NCI-H345 treated with DMSO at 0.1 percent for 48 hours (cell line): ENCODE data around the gene TMEM123.

Experiments used
- DNase-seq: peaks from one replicate; lab custom pipeline; 2025; ENCODE audit not compliant: unreplicated experiment; lab: John Stamatoyannopoulos, UW

Gene TMEM123

DNA sequence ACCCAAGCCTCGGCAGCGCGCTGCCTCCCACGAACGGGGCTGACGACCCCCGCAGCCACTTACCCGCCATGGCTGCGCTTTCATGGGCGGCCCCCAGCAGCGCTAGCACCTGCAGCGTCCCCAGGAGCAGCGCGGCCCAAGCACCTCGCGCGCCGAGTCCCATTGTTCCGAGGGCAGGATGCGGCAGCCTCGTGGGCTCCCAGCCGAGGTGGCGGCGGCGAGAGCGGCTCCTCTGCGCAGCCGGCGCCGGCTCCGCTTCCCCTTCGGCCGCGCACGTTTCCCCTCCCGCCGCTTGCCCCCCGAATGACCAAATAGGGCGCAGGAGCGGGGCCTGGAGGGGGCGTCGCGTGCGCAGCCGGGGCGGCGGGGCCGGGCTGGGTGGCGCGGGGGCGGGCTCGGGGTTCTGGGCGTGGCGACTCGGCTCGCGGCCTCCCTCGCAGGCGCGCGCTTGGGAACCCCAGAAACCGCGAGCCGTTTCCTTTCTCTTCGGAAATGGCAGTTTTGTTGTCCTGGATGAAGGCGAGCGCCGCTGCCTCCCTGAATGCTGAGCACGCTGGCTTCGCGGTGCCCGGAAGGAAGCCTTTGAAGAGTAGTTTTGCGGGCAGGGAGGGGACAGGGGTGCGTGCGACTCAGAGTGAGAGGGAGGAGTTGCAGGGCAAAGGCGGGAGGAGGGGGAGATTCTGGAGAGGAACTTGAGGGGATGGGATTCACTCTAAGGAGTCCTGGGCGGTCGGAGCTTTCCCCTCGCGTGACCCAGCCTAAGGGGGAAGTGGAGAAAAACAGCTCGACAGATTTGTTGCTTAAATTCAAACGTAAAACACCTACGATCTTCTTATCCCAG lies at the start of gene TMEM123:
TMEM123 (minus strand) TSS at position 305 of the 841 bp plus-strand sequence; CDS start at position 163, 142 bp downstream.
- DNase-seq: peak; percentile 51

GRCh38 chr11:102500829-102501228 lies 48.3 kb upstream of the TMEM123 start:
- no peak for DNase-seq

- DNase-seq: no peak
Observed at GRCh38 chr11:102499931-102500330, 47.4 kb upstream of the TMEM123 start.

GRCh38 chr11:102499151-102499550 lies 46.6 kb upstream of the TMEM123 start:
- DNase-seq: no peak

DNA sequence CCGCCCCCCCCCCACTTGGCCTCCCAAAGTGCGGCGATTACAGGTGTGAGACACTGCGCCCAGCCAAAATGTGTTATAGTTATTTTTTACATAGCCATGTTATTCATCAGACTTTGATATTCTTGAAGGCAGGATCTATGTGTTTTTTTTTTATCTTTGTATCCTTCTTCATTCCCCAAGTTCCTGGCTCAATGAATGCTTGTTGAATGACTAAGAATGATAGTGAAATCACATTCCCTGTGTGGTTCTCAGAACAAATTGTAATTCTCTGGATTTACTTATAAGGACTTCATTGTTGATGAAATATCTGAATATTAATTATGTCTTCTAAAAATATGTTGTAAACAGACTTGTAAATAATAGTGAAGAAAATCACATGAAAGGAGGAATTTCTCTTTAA lies 44.5 kb upstream of the TMEM123 start:
- DNase-seq: no peak

- peak; percentile 85 for DNase-seq
Observed at GRCh38 chr11:102495161-102496042, 42.8 kb upstream of the TMEM123 start.

- no peak for DNase-seq
Observed at GRCh38 chr11:102494216-102494615, 41.7 kb upstream of the TMEM123 start.

- DNase-seq: no peak
Observed at GRCh38 chr11:102493524-102493923, 41.0 kb upstream of the TMEM123 start.

GRCh38 chr11:102491969-102492368 lies 39.4 kb upstream of the TMEM123 start:
- DNase-seq: no peak

- DNase-seq: no peak
Observed at GRCh38 chr11:102489186-102490145, 36.9 kb upstream of the TMEM123 start.

DNA sequence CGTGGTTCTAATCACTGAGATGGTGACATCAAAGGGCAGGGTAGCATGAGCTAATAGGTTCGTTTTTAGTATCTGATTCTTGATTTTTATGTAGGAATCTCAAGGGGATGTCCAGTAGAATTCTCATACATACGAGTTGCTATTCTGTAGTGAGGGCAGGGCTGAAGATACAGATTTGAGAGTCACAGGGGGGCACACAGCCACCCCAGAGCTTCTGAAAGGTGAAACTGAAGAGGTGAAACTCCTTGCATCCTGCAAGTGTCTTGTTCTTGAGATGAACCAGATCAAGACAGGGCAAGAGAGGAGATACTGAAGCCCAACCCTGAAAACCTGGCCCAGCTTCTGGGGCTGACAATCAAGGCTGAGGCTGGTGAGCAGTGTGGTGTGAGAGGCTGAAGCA lies 35.6 kb upstream of the TMEM123 start:
- no peak for DNase-seq

- no peak for DNase-seq
Observed at GRCh38 chr11:102487214-102487613, 34.6 kb upstream of the TMEM123 start.

- no peak for DNase-seq
Observed at GRCh38 chr11:102486584-102486983, 34.0 kb upstream of the TMEM123 start.

DNA sequence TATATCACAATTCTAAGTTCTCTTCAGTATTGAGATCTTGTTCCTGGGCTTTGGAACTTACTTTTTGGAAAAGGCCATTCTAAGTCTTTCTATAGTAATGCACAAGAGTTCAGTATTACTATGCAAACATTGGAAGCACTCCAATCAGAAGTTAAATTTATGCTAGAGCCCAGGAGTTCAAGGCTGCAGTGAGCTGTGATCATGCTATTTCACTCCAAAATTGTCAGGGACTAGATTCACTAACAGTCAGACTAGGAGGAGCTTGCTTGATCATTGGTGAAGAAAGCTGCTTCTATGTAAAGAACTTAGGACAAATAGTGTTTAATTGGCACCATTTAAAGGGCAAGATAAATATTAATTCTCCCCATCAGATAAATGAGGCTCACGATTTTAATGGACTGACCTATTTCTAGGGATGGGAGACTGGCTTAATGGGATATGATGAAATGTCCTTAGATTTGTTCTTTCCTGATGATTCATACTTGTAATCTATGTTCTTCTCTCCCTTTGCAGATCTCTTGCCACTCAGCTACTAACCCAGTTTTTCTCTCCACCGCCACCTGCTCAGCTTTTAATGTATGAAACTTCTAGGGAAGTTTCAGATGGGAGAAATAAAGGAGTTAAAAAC lies 32.6 kb upstream of the TMEM123 start:
- DNase-seq: no peak

- DNase-seq: no peak
Observed at GRCh38 chr11:102482433-102482832, 29.9 kb upstream of the TMEM123 start.

GRCh38 chr11:102479733-102480132 lies 27.2 kb upstream of the TMEM123 start:
- no peak for DNase-seq

- no peak for DNase-seq
Observed at GRCh38 chr11:102478673-102479299, 26.2 kb upstream of the TMEM123 start.

DNA sequence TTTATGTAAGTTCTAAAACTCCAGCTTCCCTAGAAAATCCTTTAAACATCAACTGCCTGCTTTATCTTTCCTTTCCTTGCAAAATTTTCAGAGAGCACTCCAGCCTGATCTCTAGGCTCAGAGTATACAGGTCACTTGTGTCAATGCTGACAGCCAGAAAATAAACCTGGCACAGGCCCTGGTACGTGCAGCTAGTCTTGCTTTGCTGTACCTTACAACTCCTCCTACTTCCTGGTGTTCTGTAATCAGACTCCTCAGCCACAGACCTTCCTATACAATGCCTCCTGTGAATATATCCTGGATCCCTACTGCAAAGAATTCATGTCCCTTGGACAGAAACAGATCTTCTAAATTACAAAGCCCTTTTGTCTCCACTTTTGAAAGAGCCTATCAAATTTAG lies 24.2 kb upstream of the TMEM123 start:
- no peak for DNase-seq

- DNase-seq: no peak
Observed at GRCh38 chr11:102476069-102476468, 23.5 kb upstream of the TMEM123 start.

DNA sequence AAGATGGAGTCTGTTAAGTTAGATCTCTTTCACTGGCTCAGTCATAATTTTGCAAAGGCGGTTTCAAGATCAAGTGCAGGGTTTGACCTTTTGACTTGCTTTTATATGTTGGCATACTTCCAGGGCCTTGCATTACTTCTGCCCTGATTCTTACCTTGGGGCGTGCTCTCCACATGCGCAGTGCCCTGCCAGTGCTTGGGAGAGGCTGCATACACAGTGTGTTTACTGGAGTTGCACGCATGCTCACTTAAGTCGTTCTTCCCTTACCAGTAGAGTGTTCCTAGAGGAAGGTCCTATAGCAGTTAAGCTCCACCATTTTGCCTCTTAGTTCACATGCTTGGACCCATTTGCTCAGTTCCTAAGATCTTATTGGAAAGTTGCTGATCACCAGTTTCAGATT lies 21.0 kb upstream of the TMEM123 start:
- no peak for DNase-seq
